Neural cell (in vitro differentiated cells): Measurements from ENCODE around the gene SFXN1. TPM values are rescaled to one million over a fixed set of nuclear protein-coding genes. Genes with fewer than 3 reads are reported as not detected.

Experiments
- H2AFZ ChIP-seq: fragments of 200-600, 300-800 bp; sonication (generic), shearing (Covaris generic); 2 replicates; pipeline ENCODE4 v1.6.0; 2014; ENCODE audit warnings: low read depth, mild to moderate bottlenecking, antibody characterized with exemption, low read length, moderate library complexity
- H3F3A ChIP-seq: fragments of 200-600 bp; shearing (Covaris generic); 2 replicates; pipeline ENCODE4 v1.6.1; 2016; ENCODE audit warnings: mild to moderate bottlenecking, moderate library complexity, mixed read lengths, antibody characterized with exemption, low read length; ENCODE audit not compliant: insufficient read depth, poor library complexity, severe bottlenecking
- H3K27ac ChIP-seq: fragments of 200-600, 300-800 bp; sonication (generic), shearing (Covaris generic); 2 replicates; pipeline ENCODE4 v1.5.1; 2014; ENCODE audit warnings: mild to moderate bottlenecking, low read length, moderate library complexity
- H3K27me3 ChIP-seq: fragments of 300-800, 200-600 bp; sonication (generic), shearing (Covaris generic); 2 replicates; pipeline ENCODE4 v1.6.0; 2014; ENCODE audit warnings: mild to moderate bottlenecking, low read depth, low read length, moderate library complexity; ENCODE audit not compliant: insufficient read depth
- H3K36me3 ChIP-seq: fragments of 300-800, 200-600 bp; sonication (generic), shearing (Covaris generic); 2 replicates; pipeline ENCODE4 v1.5.1; 2014; ENCODE audit warnings: mild to moderate bottlenecking, antibody characterized with exemption, low read length, moderate library complexity; ENCODE audit not compliant: insufficient read depth
- H3K4me2 ChIP-seq: fragments of 300-800, 200-600 bp; sonication (generic), shearing (Covaris generic); 2 replicates; pipeline ENCODE4 v1.6.0; 2014; ENCODE audit warnings: mild to moderate bottlenecking, low read length
- H3K4me3 ChIP-seq: fragments of 300-800, 200-600 bp; sonication (generic), shearing (Covaris generic); 2 replicates; pipeline ENCODE4 v1.5.1; 2014; ENCODE audit warnings: mild to moderate bottlenecking, low read length, moderate library complexity
- H3K79me2 ChIP-seq: fragments of 200-600 bp; shearing (Covaris generic); replicated peaks from 2 replicates; pipeline ENCODE4 v1.6.0; 2014; ENCODE audit warnings: mild to moderate bottlenecking, low read length, moderate library complexity; ENCODE audit not compliant: insufficient read depth
- H3K9ac ChIP-seq: fragments of 300-800, 200-600 bp; sonication (generic), shearing (Covaris generic); 2 replicates; pipeline ENCODE4 v1.6.1; 2016; ENCODE audit warnings: mild to moderate bottlenecking, low read length, mixed read lengths
- H3K9me2 ChIP-seq: fragments of 200-600 bp; shearing (Covaris generic); 2 replicates; pipeline ENCODE4 v1.6.1; 2016; ENCODE audit warnings: mild to moderate bottlenecking, low read length, mixed read lengths; ENCODE audit not compliant: insufficient read depth
- H3K9me3 ChIP-seq: fragments of 200-600, 300-800 bp; sonication (generic), shearing (Covaris generic); 2 replicates; pipeline ENCODE4 v1.6.1; 2016; ENCODE audit warnings: mild to moderate bottlenecking, mixed run types, low read length, moderate library complexity, mixed read lengths
- H4K20me1 ChIP-seq: fragments of 200-600 bp; shearing (Covaris generic); 2 replicates; pipeline ENCODE4 v1.6.1; 2016; ENCODE audit warnings: mild to moderate bottlenecking, mixed run types; ENCODE audit not compliant: insufficient read depth
- EP300 ChIP-seq: fragments of 450-650 bp; conservative IDR thresholded peaks from 2 replicates; pipeline ENCODE4 v1.6.1; 2014; ENCODE audit warnings: antibody characterized with exemption, mild to moderate bottlenecking, moderate library complexity; ENCODE audit not compliant: poor library complexity, severe bottlenecking
- EZH2 ChIP-seq: fragments of 200-600, 300-800 bp; shearing (Covaris generic), sonication (generic); IDR thresholded peaks from 2 replicates; pipeline ENCODE4 v1.6.1; 2014; ENCODE audit warnings: antibody characterized with exemption, low read length, borderline replicate concordance, mild to moderate bottlenecking; ENCODE audit not compliant: insufficient read depth, poor library complexity, severe bottlenecking
- MXI1 ChIP-seq: fragments of 450-650 bp; conservative IDR thresholded peaks from 2 replicates; pipeline ENCODE4 v1.6.1; 2014; ENCODE audit warnings: antibody characterized with exemption, mild to moderate bottlenecking; ENCODE audit not compliant: poor library complexity, severe bottlenecking
- POLR2AphosphoS5 ChIP-seq: IDR thresholded peaks from 2 replicates; pipeline ENCODE4 v1.6.1; 2012
- RAD21 ChIP-seq: fragments of 450-650 bp; conservative IDR thresholded peaks from 2 replicates; pipeline ENCODE4 v1.6.1; 2014; ENCODE audit warnings: antibody characterized with exemption, mild to moderate bottlenecking, moderate library complexity
- SMC3 ChIP-seq: fragments of 450-650 bp; conservative IDR thresholded peaks from 2 replicates; pipeline ENCODE4 v1.6.1; 2014; ENCODE audit warnings: antibody characterized with exemption, mild to moderate bottlenecking, moderate library complexity; ENCODE audit not compliant: poor library complexity
- TAF1 ChIP-seq: IDR thresholded peaks from 2 replicates; pipeline ENCODE4 v1.6.1; 2012; ENCODE audit warnings: low read depth
- polyA plus RNA-seq: library from polyadenylated mRNA; depleted of rRNA; stranded (reverse); fragments of >200 nt; gene quantifications from 2 replicates; pipeline ENCODE4 v1.2.3, GENCODE V29; 2014
- TF ChIP-seq, protein P1 (sequence below): fragments of 450-650 bp; IDR thresholded peaks from 2 replicates; pipeline ENCODE4 v1.5.1; 2014; ENCODE audit warnings: antibody characterized with exemption, mild to moderate bottlenecking, moderate library complexity; ENCODE audit not compliant: poor library complexity, severe bottlenecking
- TF ChIP-seq, protein P2 (sequence below): IDR thresholded peaks from 2 replicates; pipeline ENCODE4 v1.6.1; 2012; ENCODE audit warnings: borderline replicate concordance

Gene SFXN1
- polyA plus RNA-seq, 1 donor from 2014 or later: 109 TPM

DNA sequence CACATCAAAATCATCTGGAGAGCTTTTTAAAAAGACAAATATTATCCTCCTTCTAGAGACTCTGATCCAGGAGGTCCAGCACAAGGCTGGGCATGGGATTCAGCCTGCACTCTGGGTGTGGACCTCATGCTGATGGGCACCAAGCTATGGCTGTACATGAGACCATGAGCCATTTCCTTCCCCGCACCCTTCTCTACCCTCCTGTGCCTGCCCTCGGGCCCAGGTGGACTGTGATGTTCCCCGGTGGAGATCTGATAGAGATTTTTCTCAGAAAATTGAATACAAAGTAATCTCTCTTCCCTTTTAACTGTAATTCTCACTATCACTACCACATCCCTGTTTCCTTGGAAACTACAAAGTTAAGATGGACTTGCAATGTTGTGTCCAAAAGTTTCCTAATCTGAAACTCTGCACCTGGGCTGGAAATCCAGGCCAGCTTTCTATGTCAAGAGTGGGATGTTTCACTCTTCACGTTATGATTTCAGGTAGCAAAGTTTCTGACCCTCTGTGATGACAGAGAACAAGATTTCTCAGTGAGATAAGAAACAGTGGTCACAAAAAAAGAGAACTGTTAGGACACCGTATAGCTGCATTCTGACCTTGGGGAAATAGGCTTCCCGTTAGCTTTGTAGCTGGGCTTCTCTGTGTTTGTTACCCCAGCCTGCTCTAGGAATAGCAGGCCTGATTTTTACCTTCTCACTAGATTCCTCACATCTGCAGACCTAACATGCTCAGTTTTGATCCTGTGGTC lies 11.5 kb downstream of the SFXN1 start:
- no peak overlapping the region for H3K9ac ChIP-seq
- H3K36me3 ChIP-seq: peaks cover 7% of the 10 kb centered on the region
- H3K9me3 ChIP-seq: no peaks in the 10 kb centered on the region
- H3K9me2 ChIP-seq: no peaks in the 10 kb centered on the region
- peaks cover 26% of the 10 kb centered on the region for H3K79me2 ChIP-seq
- no peaks in the 10 kb centered on the region for H4K20me1 ChIP-seq
- H3K4me2 ChIP-seq: no peak overlapping the region
- H3F3A ChIP-seq: no peaks in the 10 kb centered on the region
- no peak for TF ChIP-seq MXI1
- TF ChIP-seq SMC3: no peak
- TF ChIP-seq RAD21: no peak
- no peak for TF ChIP-seq EP300
- TF ChIP-seq, protein P1, sequence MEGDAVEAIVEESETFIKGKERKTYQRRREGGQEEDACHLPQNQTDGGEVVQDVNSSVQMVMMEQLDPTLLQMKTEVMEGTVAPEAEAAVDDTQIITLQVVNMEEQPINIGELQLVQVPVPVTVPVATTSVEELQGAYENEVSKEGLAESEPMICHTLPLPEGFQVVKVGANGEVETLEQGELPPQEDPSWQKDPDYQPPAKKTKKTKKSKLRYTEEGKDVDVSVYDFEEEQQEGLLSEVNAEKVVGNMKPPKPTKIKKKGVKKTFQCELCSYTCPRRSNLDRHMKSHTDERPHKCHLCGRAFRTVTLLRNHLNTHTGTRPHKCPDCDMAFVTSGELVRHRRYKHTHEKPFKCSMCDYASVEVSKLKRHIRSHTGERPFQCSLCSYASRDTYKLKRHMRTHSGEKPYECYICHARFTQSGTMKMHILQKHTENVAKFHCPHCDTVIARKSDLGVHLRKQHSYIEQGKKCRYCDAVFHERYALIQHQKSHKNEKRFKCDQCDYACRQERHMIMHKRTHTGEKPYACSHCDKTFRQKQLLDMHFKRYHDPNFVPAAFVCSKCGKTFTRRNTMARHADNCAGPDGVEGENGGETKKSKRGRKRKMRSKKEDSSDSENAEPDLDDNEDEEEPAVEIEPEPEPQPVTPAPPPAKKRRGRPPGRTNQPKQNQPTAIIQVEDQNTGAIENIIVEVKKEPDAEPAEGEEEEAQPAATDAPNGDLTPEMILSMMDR: no peak
- TF ChIP-seq EZH2: no peak
- TF ChIP-seq, protein P2, sequence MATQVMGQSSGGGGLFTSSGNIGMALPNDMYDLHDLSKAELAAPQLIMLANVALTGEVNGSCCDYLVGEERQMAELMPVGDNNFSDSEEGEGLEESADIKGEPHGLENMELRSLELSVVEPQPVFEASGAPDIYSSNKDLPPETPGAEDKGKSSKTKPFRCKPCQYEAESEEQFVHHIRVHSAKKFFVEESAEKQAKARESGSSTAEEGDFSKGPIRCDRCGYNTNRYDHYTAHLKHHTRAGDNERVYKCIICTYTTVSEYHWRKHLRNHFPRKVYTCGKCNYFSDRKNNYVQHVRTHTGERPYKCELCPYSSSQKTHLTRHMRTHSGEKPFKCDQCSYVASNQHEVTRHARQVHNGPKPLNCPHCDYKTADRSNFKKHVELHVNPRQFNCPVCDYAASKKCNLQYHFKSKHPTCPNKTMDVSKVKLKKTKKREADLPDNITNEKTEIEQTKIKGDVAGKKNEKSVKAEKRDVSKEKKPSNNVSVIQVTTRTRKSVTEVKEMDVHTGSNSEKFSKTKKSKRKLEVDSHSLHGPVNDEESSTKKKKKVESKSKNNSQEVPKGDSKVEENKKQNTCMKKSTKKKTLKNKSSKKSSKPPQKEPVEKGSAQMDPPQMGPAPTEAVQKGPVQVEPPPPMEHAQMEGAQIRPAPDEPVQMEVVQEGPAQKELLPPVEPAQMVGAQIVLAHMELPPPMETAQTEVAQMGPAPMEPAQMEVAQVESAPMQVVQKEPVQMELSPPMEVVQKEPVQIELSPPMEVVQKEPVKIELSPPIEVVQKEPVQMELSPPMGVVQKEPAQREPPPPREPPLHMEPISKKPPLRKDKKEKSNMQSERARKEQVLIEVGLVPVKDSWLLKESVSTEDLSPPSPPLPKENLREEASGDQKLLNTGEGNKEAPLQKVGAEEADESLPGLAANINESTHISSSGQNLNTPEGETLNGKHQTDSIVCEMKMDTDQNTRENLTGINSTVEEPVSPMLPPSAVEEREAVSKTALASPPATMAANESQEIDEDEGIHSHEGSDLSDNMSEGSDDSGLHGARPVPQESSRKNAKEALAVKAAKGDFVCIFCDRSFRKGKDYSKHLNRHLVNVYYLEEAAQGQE: no peak
- no peak for TF ChIP-seq TAF1
- no peak for TF ChIP-seq POLR2AphosphoS5
- H2AFZ ChIP-seq: no peak overlapping the region
- no peaks in the 10 kb centered on the region for H3K27me3 ChIP-seq
- no peak overlapping the region for H3K27ac ChIP-seq
- no peak overlapping the region for H3K4me3 ChIP-seq

DNA sequence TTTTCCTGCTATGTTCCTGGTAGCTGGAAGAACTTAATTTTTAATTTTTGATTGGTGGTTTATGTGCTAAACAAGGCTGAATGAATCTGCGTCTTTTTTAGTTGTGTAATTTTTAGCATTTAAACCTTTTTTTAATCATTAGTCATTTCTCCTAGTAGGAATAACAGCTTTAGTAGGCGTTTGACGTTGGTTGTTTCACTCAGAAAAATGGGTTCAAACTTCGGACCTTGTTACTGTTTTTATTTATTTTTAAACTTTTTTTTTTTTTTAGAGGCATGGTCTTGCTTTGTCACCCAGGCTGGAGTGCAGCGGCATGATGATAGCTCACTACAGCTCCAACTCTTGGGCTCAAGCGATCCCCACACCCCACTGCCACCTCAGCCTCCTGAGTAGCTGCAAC lies 12.9 kb downstream of the SFXN1 start:
- no peak overlapping the region for H3K27ac ChIP-seq
- no peak overlapping the region for H3K9ac ChIP-seq
- H3K4me3 ChIP-seq: no peak overlapping the region
- no peaks in the 10 kb centered on the region for H3K9me3 ChIP-seq
- H2AFZ ChIP-seq: no peak overlapping the region
- peaks cover 21% of the 10 kb centered on the region for H3K79me2 ChIP-seq
- H4K20me1 ChIP-seq: no peaks in the 10 kb centered on the region
- TF ChIP-seq TAF1 (no peak), SMC3 (no peak), EZH2 (no peak), POLR2AphosphoS5 (no peak), RAD21 (no peak), MXI1 (no peak), EP300 (no peak)
- TF ChIP-seq, protein P2: no peak
- TF ChIP-seq, protein P1: no peak
- no peaks in the 10 kb centered on the region for H3K27me3 ChIP-seq
- no peaks in the 10 kb centered on the region for H3F3A ChIP-seq
- peaks cover 7% of the 10 kb centered on the region for H3K36me3 ChIP-seq
- no peak overlapping the region for H3K4me2 ChIP-seq
- no peaks in the 10 kb centered on the region for H3K9me2 ChIP-seq
